IMR-90 (cell line): ENCODE measurements around the gene RALGPS2. TPM values are rescaled to one million over a fixed set of nuclear protein-coding genes. Genes with fewer than 3 reads are reported as not detected.

ENCODE experiments used
- ATAC-seq: fragments of 200-7000 bp; cut with Tn5 transposase; 2 replicates; pipeline ENCODE4 v1.9.1; 2020; ENCODE audit warnings: low read depth, mild to moderate bottlenecking, moderate library complexity
- BruUV-seq: library from RNA; stranded (reverse); fragments of 400-500 nt; replicated peaks from 2 replicates; lab custom pipeline; 2021; lab: Mats Ljungman, UMichigan
- CTCF ChIA-PET: fragments of 300-600 bp; formaldehyde crosslinking; extraction: SDS; loops from one replicate; lab custom pipeline; 2021; ENCODE audit warnings: antibody characterized with exemption; lab: Yijun Ruan, JAX
- POLR2A ChIA-PET: fragments of 300-600 bp; sonication (Branson Sonifier 250); formaldehyde crosslinking; loops from one replicate; lab custom pipeline; 2022; ENCODE audit warnings: antibody characterized with exemption; ENCODE audit not compliant: unreplicated experiment; lab: Charles Lee
- DNase-seq: peaks from one replicate; pipeline ENCODE4 v3.0.0; 2013
- H2AFZ ChIP-seq: replicated peaks from 2 replicates; pipeline ENCODE3; 2013; ENCODE audit warnings: low read length, mild to moderate bottlenecking; ENCODE audit not compliant: poor library complexity
- H2AK5ac ChIP-seq: 2 replicates; pipeline ENCODE4 v1.6.1; 2013; ENCODE audit warnings: low read depth, low read length, inconsistent platforms
- H2AK9ac ChIP-seq: replicated peaks from 2 replicates; pipeline ENCODE3; 2013; ENCODE audit warnings: mild to moderate bottlenecking, low read depth, low read length, moderate library complexity; ENCODE audit not compliant: poor library complexity
- H2BK120ac ChIP-seq: 2 replicates; pipeline ENCODE4 v1.6.1; 2013; ENCODE audit warnings: low read depth, low read length, inconsistent platforms
- H2BK15ac ChIP-seq: 3 replicates; pipeline ENCODE4 v1.6.1; 2013; ENCODE audit warnings: low read depth, low read length, inconsistent platforms
- H2BK20ac ChIP-seq: 2 replicates; pipeline ENCODE4 v1.6.1; 2013; ENCODE audit warnings: low read depth, mild to moderate bottlenecking, inconsistent platforms, low read length, moderate library complexity
- H2BK5ac ChIP-seq: 2 replicates; pipeline ENCODE4 v1.6.1; 2013; ENCODE audit warnings: mild to moderate bottlenecking, low read depth, low read length, inconsistent platforms; ENCODE audit not compliant: poor library complexity, severe bottlenecking
- H3K14ac ChIP-seq: replicated peaks from 2 replicates; pipeline ENCODE4 v1.6.1; 2013; ENCODE audit warnings: low read depth, low read length, inconsistent platforms
- H3K18ac ChIP-seq: 2 replicates; pipeline ENCODE4 v1.6.1; 2013; ENCODE audit warnings: low read depth, low read length, control low read depth
- H3K23ac ChIP-seq: 2 replicates; pipeline ENCODE4 v1.6.1; 2013; ENCODE audit warnings: low read depth, low read length, inconsistent platforms
- H3K27ac ChIP-seq: 2 replicates; pipeline ENCODE4 v1.5.1; 2013; ENCODE audit warnings: mild to moderate bottlenecking, control low read depth, low read length; ENCODE audit not compliant: insufficient read depth
- H3K27me3 ChIP-seq: 2 replicates; pipeline ENCODE4 v1.6.1; 2013; ENCODE audit warnings: low read length; ENCODE audit not compliant: control insufficient read depth, insufficient read depth
- H3K36me3 ChIP-seq: 2 replicates; pipeline ENCODE4 v1.6.1; 2013; ENCODE audit warnings: low read length, mixed read lengths; ENCODE audit not compliant: control insufficient read depth, insufficient read depth
- H3K4ac ChIP-seq: 2 replicates; pipeline ENCODE4 v1.6.1; 2013; ENCODE audit warnings: low read depth, low read length, inconsistent platforms
- H3K4me1 ChIP-seq: 2 replicates; pipeline ENCODE4 v1.6.1; 2013; ENCODE audit warnings: low read length, mixed read lengths; ENCODE audit not compliant: control insufficient read depth, insufficient read depth
- H3K4me2 ChIP-seq: 2 replicates; pipeline ENCODE4 v1.6.1; 2013; ENCODE audit warnings: low read depth, mild to moderate bottlenecking, control low read depth, low read length, moderate library complexity
- H3K4me3 ChIP-seq: 2 replicates; pipeline ENCODE4 v1.5.1; 2013; ENCODE audit warnings: low read depth, mild to moderate bottlenecking, control low read depth, low read length, moderate library complexity; ENCODE audit not compliant: insufficient read depth
- H3K56ac ChIP-seq: 2 replicates; pipeline ENCODE4 v1.6.1; 2013; ENCODE audit warnings: low read length, inconsistent platforms; ENCODE audit not compliant: insufficient read depth; ENCODE audit errors: extremely low read depth
- H3K79me1 ChIP-seq, 2 experiments: 2 replicates each; pipeline ENCODE4 v1.6.1; 2013; ENCODE audit warnings: low read length in 2 of 2, inconsistent platforms in 1 of 2, low read depth in 1 of 2
- H3K9ac ChIP-seq: 2 replicates; pipeline ENCODE4 v1.6.1; 2013; ENCODE audit warnings: low read depth, low read length, control low read depth
- H3K9me1 ChIP-seq: 2 replicates; pipeline ENCODE4 v1.6.1; 2013; ENCODE audit warnings: low read length, inconsistent platforms; ENCODE audit not compliant: insufficient read depth
- H3K9me3 ChIP-seq: 2 replicates; pipeline ENCODE4 v1.6.1; 2013; ENCODE audit warnings: low read length; ENCODE audit not compliant: control insufficient read depth, insufficient read depth
- H4K20me1 ChIP-seq: 2 replicates; pipeline ENCODE4 v1.6.1; 2013; ENCODE audit warnings: low read length, inconsistent platforms; ENCODE audit not compliant: insufficient read depth
- H4K5ac ChIP-seq: 2 replicates; pipeline ENCODE4 v1.6.1; 2013; ENCODE audit warnings: mild to moderate bottlenecking, low read depth, low read length, control low read depth
- H4K8ac ChIP-seq, 2 experiments: 2 replicates each; pipeline ENCODE4 v1.6.1; 2013; ENCODE audit warnings: low read depth in 2 of 2, low read length in 2 of 2, control low read depth in 1 of 2, inconsistent platforms in 1 of 2
- H4K91ac ChIP-seq: 2 replicates; pipeline ENCODE4 v1.6.1; 2013; ENCODE audit warnings: low read depth, low read length, inconsistent platforms; ENCODE audit not compliant: insufficient read depth
- MAFK ChIP-seq: IDR thresholded peaks from 2 replicates; pipeline ENCODE4 v1.6.1; 2012; ENCODE audit warnings: low read depth, low read length, improper control_type of control experiment
- MXI1 ChIP-seq: IDR thresholded peaks from 2 replicates; pipeline ENCODE4 v1.6.1; 2012; ENCODE audit warnings: low read depth, mild to moderate bottlenecking, low read length, moderate library complexity, borderline replicate concordance
- NFE2L2 ChIP-seq: fragments of 150-350 bp; IDR thresholded peaks from 2 replicates; pipeline ENCODE4 v1.6.1; 2016; ENCODE audit warnings: low read depth, mild to moderate bottlenecking, low read length
- RFX5 ChIP-seq: IDR thresholded peaks from 2 replicates; pipeline ENCODE4 v1.8.0; 2012; ENCODE audit warnings: low read depth, mild to moderate bottlenecking, low read length, moderate library complexity
- WGBS, 2 experiments: methylation state at CpG; one replicate each; pipeline versions ENCODE4 v1.1.5 to v1.1.7; 2013; ENCODE audit warnings: missing lambda C conversion rate in 2 of 2; ENCODE audit not compliant: insufficient read length in 1 of 2; ENCODE audit errors: extremely low coverage in 2 of 2; 5-methylcytosine and 5-hydroxymethylcytosine counted together
- dilution Hi-C: fragments of 300-500 bp; cut with HindIII; formaldehyde crosslinking; loops from one replicate; pipeline ENCODE4 v1.14.3; 2018; ENCODE audit warnings: low sequenced_read_pairs; ENCODE audit not compliant: unreplicated experiment
- in situ Hi-C: fragments of 300-500 bp; cut with MboI; formaldehyde crosslinking; loops from 3 replicates; pipeline ENCODE4 v1.14.3; 2019; ENCODE audit warnings: low sequenced_read_pairs, inconsistent platforms, mixed read lengths
- intact Hi-C: fragments of 100-400 bp; cut with micrococcal nuclease; formaldehyde crosslinking; loops from 2 replicates; pipeline ENCODE4 v1.10.0; 2022
- polyA plus RNA-seq, 3 experiments: library from polyadenylated mRNA; depleted of rRNA; stranded (reverse); fragments of >200 nt; gene quantifications; 2 replicates each; pipeline ENCODE4 v1.2.3, GENCODE V29; 2012; ENCODE audit warnings: low replicate concordance in 1 of 3
- total RNA-seq: library from RNA; depleted of rRNA; stranded (reverse); fragments of >200 nt; gene quantifications from 2 replicates; pipeline ENCODE4 v1.2.3, GENCODE V29; 2012
- TF ChIP-seq, protein P1 (sequence below): fragments of 150-350 bp; IDR thresholded peaks from 2 replicates; pipeline ENCODE4 v1.6.1; 2017; ENCODE audit warnings: mild to moderate bottlenecking, antibody characterized with exemption, low read length, low read depth
- TF ChIP-seq, protein P2 (sequence below): fragments of 150-350 bp; IDR thresholded peaks from 2 replicates; pipeline ENCODE4 v1.6.1; 2016; ENCODE audit warnings: low read depth, mild to moderate bottlenecking, low read length, moderate library complexity, borderline replicate concordance

Gene RALGPS2
- total and polyA plus RNA-seq, 2 of the 4 experiments (the other 2 are of a cell fraction): 13.8 to 148 TPM

DNA sequence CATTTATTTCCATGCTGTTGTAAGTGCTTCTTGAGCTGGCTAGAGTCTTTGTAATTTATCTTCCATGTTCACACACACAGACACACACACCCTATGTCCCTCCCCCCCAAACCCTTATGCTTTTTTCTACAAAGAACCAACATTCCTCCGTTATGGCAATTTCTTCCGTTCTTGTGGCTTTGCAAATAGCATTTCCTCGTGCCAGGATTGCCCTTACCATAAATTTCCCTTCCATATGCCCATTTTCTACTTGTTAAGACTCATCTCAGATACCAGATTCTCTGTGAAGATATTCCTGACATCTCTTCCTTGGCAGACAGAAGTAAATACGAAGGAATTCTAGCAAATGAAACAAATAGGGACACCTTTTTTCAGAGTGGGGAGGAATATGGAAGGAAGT is 26.0 kb downstream of the RALGPS2 start:
- H2AK9ac ChIP-seq: no peak overlapping the region
- whole genome bisulfite sequencing, 2 experiments: no CpG with 5 or more reads among the region's 4 CpGs
- H4K20me1 ChIP-seq: peaks cover 9% of the 10 kb centered on the region; the same call in 1 of the 2 replicates
- peaks cover 4% of the 10 kb centered on the region; the same call in 1 of the 2 replicates for H3K9me1 ChIP-seq
- no peak overlapping the region for H3K14ac ChIP-seq
- H4K8ac ChIP-seq: no peak overlapping the region
- H4K5ac ChIP-seq: no peak overlapping the region
- dilution Hi-C loops: no loop called here
- no TSS peak for BruUV-seq
- no peak overlapping the region for H2BK5ac ChIP-seq
- in situ Hi-C loops: no loop called here
- ATAC-seq (no peak), DNase-seq (no peak)
- CTCF ChIA-PET: no interaction called here
- TF ChIP-seq, protein P1, sequence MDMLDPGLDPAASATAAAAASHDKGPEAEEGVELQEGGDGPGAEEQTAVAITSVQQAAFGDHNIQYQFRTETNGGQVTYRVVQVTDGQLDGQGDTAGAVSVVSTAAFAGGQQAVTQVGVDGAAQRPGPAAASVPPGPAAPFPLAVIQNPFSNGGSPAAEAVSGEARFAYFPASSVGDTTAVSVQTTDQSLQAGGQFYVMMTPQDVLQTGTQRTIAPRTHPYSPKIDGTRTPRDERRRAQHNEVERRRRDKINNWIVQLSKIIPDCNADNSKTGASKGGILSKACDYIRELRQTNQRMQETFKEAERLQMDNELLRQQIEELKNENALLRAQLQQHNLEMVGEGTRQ: no peak
- TF ChIP-seq RFX5 (no peak), MXI1 (no peak), MAFK (no peak), NFE2L2 (no peak)
- TF ChIP-seq, protein P2, sequence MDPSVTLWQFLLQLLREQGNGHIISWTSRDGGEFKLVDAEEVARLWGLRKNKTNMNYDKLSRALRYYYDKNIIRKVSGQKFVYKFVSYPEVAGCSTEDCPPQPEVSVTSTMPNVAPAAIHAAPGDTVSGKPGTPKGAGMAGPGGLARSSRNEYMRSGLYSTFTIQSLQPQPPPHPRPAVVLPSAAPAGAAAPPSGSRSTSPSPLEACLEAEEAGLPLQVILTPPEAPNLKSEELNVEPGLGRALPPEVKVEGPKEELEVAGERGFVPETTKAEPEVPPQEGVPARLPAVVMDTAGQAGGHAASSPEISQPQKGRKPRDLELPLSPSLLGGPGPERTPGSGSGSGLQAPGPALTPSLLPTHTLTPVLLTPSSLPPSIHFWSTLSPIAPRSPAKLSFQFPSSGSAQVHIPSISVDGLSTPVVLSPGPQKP: no peak
- H3K4ac ChIP-seq: no peak overlapping the region
- no peak overlapping the region for H3K56ac ChIP-seq
- intact Hi-C loops: loop anchor here (10.0 kb wide), 1 partner anchor 206 kb away; no protein-coding TSS in a partner anchor
- no peak overlapping the region for H2BK20ac ChIP-seq
- H3K23ac ChIP-seq: no peak overlapping the region
- peaks cover 8% of the 10 kb centered on the region for H3K4me1 ChIP-seq
- no peak overlapping the region for H2BK120ac ChIP-seq
- peaks cover 17% of the 10 kb centered on the region for H3K36me3 ChIP-seq
- H3K18ac ChIP-seq: no peak overlapping the region; the same call in 1 of the 2 replicates
- no peak overlapping the region for H3K27ac ChIP-seq
- peaks cover 39 to 62% of the 10 kb centered on the region in 2 experiments for H3K79me1 ChIP-seq
- no peak overlapping the region for H4K91ac ChIP-seq
- peaks cover 9% of the 10 kb centered on the region for H3K9me3 ChIP-seq
- H2AK5ac ChIP-seq: no peak overlapping the region
- POLR2A ChIA-PET: no interaction called here
- no peak overlapping the region for H3K4me2 ChIP-seq
- no peaks in the 10 kb centered on the region for H3K27me3 ChIP-seq
- no peak overlapping the region for H2AFZ ChIP-seq
- H3K4me3 ChIP-seq: no peak overlapping the region
- H3K9ac ChIP-seq: no peak overlapping the region
- no peak overlapping the region for H2BK15ac ChIP-seq
